ENCODE results near the gene VWA5B1. TPM values are rescaled to one million over a fixed set of nuclear protein-coding genes. Genes with fewer than 3 reads are reported as not detected.

Gene VWA5B1
- total RNA-seq, 3 donors from 2014 or later = 0.16 to 2.1 (median 0.80) TPM

DNA sequence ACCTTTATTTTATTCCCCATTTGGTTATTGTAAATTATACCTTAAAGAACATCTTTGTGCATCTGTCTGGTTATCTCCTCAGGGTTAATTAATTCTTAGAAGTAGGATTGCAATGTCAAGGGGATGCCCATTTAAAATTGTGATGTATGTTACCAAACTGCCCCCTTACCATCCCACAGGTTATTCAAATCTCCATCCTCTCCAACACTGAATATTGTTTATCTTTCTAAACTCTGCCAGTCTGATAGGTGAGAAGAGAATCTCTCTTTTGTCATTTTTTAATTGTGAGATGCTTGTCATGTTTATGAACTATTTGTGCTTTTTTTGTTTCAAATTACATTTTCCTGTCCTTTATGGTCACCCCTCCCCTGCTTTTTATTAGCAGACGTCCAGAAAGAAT, 55.8 kb downstream of the VWA5B1 start:
- TF ChIP-seq, protein P1, sequence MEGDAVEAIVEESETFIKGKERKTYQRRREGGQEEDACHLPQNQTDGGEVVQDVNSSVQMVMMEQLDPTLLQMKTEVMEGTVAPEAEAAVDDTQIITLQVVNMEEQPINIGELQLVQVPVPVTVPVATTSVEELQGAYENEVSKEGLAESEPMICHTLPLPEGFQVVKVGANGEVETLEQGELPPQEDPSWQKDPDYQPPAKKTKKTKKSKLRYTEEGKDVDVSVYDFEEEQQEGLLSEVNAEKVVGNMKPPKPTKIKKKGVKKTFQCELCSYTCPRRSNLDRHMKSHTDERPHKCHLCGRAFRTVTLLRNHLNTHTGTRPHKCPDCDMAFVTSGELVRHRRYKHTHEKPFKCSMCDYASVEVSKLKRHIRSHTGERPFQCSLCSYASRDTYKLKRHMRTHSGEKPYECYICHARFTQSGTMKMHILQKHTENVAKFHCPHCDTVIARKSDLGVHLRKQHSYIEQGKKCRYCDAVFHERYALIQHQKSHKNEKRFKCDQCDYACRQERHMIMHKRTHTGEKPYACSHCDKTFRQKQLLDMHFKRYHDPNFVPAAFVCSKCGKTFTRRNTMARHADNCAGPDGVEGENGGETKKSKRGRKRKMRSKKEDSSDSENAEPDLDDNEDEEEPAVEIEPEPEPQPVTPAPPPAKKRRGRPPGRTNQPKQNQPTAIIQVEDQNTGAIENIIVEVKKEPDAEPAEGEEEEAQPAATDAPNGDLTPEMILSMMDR (IDR thresholded peaks at IDR 0.05) = no peak
- Histone ChIP-seq H3K4me3 (no peak overlapping the region), H3K9me3 (no peaks in the 10 kb centered on the region), H3K36me3 (ENCODE audit: low read depth) (no peaks in the 10 kb centered on the region), H3K4me1 (ENCODE audit: low read depth) (peaks cover 2% of the 10 kb centered on the region)
- no peak for DNase-seq
- intact Hi-C loops (cut with DNase I, micrococcal nuclease) = no loop called here
- no peak for ATAC-seq

DNA sequence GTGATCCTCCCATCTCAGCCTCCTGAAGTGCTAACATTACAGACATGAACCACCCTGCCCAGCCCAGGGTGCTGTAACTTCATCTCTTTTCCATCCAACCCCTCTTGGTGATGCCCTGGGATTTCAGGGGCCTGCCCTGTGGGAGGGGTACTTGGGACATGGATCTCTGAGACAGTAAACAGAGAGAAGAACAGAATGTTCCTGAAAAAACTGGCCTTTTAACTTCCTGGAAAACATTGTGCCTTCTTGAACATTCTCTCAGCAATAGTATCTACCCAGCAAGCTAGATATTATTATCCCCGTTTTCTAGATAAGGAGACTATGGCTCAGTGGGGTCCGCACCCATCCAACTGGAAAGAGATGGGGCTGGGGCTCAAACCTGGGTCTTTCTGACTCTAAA, 57.0 kb downstream of the VWA5B1 start:
- TF ChIP-seq, protein P1 (IDR thresholded peaks at IDR 0.05) = no peak
- Histone ChIP-seq H3K36me3 (ENCODE audit: low read depth) (no peaks in the 10 kb centered on the region), H3K4me3 (no peak overlapping the region), H3K9me3 (no peaks in the 10 kb centered on the region), H3K4me1 (ENCODE audit: low read depth) (peaks cover 2% of the 10 kb centered on the region)
- no peak for DNase-seq
- ATAC-seq = no peak
- intact Hi-C loops (cut with DNase I, micrococcal nuclease) = no loop called here

DNA sequence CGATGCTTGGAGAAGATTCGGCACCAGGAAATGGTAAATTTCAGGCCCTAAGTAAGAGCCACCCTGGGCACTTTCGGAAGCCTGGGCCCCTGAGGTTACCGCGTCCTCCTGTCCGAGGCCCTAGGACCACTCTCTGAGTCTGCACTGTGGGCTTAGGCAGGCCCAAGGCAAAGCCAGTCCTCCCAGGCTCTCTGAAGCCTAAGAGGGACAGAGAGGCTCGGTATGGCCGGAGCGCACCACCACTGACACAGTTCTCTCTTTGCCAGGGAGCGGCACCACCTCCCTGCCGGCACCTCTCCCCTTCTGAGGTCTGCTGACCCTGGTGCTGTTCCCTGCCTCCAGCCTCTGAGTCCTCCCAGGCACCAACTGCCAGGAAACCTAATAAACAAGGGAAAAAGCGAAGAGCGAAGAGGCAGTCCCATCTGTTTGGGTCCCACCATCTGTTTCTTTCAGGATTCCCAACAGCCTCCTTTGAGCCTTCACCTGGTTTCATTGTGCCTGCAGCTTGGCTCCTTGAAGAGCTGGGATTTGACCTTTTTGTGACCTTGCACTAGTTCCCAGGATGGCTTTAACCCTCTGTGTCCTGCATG, 57.7 kb downstream of the VWA5B1 start:
- H3K36me3 ChIP-seq (ENCODE audit: low read depth) = no peaks in the 10 kb centered on the region
- no peak for ATAC-seq

DNA sequence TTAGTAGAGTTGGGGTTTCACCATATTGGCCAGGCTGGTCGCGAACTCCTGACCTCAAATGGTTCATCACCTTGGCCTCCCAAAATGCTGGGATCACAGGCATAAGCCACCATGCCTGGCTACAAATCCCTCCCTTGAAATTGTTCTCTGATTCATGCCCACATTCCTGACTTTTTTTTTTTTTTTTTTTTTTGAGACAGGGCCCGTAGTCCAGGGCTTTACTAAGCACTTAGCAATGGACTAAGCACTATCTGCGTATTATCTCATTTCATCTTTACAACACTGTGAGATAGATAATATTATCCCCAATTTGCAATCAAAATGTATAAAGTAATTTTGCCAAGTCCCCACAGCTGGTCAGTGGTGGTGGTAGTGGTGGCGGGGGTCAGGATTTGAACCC, 58.9 kb downstream of the VWA5B1 start:
- intact Hi-C loops (cut with DNase I, micrococcal nuclease) = no loop called here
- ATAC-seq (no peak), DNase-seq (no peak)
- Histone ChIP-seq H3K4me1 (ENCODE audit: low read depth) (no peaks in the 10 kb centered on the region), H3K36me3 (ENCODE audit: low read depth) (no peaks in the 10 kb centered on the region), H3K4me3 (no peak overlapping the region), H3K9me3 (no peaks in the 10 kb centered on the region)
- TF ChIP-seq, protein P1 (IDR thresholded peaks at IDR 0.05) = no peak

More for the DNA sequence above, 57.7 kb downstream of the VWA5B1 start:
- H3K4me3 ChIP-seq = no peak overlapping the region
- H3K9me3 ChIP-seq = no peaks in the 10 kb centered on the region
- no peaks in the 10 kb centered on the region for H3K4me1 ChIP-seq (ENCODE audit: low read depth)
- no peak for DNase-seq
- TF ChIP-seq, protein P1 (IDR thresholded peaks at IDR 0.05) = no peak
- intact Hi-C loops (cut with DNase I, micrococcal nuclease) = no loop called here

DNA sequence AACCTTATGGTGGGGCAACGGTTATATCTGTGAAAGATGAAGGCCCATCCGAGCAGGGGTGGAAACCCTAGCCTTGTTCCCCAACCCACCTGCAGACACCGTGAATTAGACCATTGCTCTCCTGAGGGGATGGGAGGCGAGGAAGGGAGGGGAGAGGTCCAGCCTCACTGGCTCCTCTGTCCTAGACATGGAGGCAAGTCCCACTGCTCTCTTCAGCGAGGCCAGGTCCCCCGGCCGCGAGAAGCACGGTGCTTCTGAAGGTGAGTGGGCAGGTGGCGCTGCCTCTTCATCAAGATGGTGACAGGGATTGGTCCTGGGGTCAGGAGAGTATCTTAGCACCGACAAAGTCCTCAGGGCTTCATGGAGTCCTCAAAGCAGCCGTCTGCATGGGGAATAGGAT, 59.3 kb downstream of the VWA5B1 start:
- ATAC-seq (no peak), DNase-seq (no peak)
- TF ChIP-seq, protein P1 (IDR thresholded peaks at IDR 0.05) = no peak
- H3K9me3 ChIP-seq = no peaks in the 10 kb centered on the region
- intact Hi-C loops (cut with DNase I, micrococcal nuclease) = no loop called here
- H3K36me3 ChIP-seq (ENCODE audit: low read depth) = no peaks in the 10 kb centered on the region
- H3K4me1 ChIP-seq (ENCODE audit: low read depth) = no peaks in the 10 kb centered on the region
- no peak overlapping the region for H3K4me3 ChIP-seq

DNA sequence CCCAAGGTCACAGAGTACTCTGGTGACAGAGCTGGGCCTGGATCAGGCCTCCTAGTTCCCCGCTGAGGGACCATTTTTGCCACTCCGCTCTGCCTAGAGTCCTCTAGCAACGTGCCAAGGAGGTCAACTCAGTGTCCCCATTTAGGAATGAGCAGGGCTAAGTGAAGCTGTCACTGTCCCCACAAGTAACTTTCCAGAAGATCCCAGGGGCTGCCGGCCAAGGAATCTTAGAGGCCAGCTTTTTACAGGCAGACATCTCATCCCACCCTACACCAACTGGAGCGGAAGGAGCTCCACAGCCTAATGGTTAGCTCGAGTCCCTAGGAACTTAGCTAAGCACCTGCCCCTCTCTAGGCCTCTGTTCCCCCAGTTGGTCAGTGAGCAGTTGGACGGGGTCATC, 59.7 kb downstream of the VWA5B1 start:
- no peak overlapping the region for H3K4me3 ChIP-seq
- TF ChIP-seq, protein P1 (IDR thresholded peaks at IDR 0.05) = no peak
- intact Hi-C loops (cut with DNase I, micrococcal nuclease) = no loop called here
- H3K36me3 ChIP-seq (ENCODE audit: low read depth) = no peaks in the 10 kb centered on the region
- H3K9me3 ChIP-seq = no peaks in the 10 kb centered on the region
- ATAC-seq (no peak), DNase-seq (no peak)
- H3K4me1 ChIP-seq (ENCODE audit: low read depth) = no peaks in the 10 kb centered on the region

Data from mucosa of descending colon (tissue), 3 donors.